Dermis blood vessel endothelial cell (primary cell): Measurements from ENCODE around the gene SHC4. TPM values are rescaled to one million over a fixed set of nuclear protein-coding genes. Genes with fewer than 3 reads are reported as not detected.
"Not testable (repeated sequence)": the region's sequence is repeated elsewhere in the genome, so short reads cannot be mapped to it uniquely, and the experiment has no call there.

Source experiments
- DNase-seq: peaks from one replicate; pipeline ENCODE4 v3.0.0; 2010
- total RNA-seq: library from RNA; depleted of rRNA; stranded (reverse); fragments of >200 nt; gene quantifications from 2 replicates; pipeline ENCODE4 v1.2.3, GENCODE V29; 2014

SHC4 gene, protein sequence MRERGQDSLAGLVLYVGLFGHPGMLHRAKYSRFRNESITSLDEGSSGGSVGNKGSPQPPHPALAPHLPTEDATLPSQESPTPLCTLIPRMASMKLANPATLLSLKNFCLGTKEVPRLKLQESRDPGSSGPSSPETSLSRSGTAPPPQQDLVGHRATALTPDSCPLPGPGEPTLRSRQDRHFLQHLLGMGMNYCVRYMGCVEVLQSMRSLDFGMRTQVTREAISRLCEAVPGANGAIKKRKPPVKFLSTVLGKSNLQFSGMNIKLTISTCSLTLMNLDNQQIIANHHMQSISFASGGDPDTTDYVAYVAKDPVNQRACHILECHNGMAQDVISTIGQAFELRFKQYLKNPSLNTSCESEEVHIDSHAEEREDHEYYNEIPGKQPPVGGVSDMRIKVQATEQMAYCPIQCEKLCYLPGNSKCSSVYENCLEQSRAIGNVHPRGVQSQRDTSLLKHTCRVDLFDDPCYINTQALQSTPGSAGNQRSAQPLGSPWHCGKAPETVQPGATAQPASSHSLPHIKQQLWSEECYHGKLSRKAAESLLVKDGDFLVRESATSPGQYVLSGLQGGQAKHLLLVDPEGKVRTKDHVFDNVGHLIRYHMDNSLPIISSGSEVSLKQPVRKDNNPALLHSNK
- total RNA-seq: 0.17 and 0.23 TPM in 2 replicates

DNA sequence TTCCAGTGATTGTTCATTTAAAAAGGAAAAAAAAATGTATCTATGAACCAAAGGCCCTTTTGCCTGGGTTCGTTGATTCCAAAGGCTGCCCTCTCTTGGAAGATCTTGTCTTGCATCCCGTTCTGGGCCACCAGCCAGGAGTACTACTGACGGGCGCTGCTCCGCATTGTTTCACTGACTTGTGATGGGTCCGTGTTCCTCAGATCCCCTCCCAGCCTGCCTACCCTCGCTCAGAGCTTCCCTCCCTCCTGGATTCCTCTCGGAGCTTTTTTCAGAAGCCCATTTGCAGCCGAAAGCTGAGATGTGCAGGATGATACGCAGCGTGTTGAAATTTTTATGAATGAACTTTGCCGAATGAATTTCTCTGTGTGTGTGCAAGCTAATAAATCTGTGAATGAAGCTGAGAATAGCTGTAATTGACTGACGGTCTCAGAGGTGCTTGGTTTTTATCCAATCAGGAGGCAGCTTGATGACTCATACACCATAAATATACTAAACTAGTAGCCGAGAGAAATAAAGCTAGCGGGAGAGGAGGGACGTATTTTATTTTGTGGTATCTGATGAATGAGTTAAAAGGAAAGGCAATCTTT, at the start of gene SHC4:
Gene SHC4 (minus strand): TSS at position 396 of the 590 bp plus-strand sequence. CDS start 904 bp downstream, outside the sequence.
- peak; percentile 82 for DNase-seq

DNA sequence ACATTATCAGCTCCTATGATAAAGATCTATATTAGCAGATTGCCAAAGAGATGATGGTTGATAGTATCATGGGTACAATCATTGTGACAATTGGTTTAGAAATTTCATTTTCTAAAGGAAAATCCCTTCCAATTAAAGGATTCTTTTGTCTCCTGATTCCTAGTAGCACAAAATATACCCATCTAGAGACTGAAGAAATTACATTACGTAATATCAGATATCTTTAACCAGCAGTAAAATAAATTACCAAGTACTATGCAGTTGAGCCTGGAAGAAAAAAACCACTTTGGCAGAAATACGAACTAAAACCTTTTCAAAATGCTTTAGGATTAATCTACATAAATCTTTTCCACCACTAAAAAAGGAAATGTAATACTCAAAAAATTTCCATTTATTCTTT, 35.6 kb upstream of the SHC4 start:
- DNase-seq: no peak

DNA sequence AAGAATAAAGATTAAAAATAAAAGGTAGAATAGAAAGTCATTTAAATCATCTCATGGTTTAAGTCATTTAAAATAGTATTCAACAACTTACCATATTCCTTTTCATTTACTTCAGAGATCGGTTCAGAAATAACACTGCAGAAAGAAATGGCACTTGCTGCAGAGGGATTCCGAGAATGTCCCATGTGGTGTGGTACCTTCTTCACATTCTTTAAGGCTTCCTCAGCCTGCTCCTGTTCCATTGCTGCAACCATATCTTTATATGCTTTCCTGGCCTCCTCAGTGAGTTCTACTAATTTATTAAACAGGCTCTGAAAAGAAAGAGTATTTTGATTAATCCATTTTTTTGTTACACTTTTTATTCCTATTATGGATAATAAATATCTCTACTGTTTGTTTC, 32.6 kb upstream of the SHC4 start:
- DNase-seq: no peak

DNA sequence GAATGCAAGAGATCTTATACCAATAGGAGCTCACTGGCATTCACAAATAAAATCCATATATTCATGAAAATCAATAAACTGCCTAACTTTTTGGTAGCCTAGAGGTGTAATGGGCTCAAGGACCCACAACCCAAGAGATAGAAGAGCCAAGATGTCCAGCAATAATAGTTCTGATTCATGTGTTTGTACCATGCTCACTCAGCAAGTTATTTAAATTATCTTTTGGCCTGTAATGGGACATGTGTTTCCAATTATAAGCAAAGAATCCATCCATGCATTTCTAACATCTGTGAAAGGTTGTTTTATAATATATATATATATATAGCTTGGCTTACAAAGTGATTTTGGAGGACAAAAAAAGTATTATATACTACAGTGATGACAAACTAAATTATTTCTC, 29.7 kb upstream of the SHC4 start:
- DNase-seq: no peak

DNA sequence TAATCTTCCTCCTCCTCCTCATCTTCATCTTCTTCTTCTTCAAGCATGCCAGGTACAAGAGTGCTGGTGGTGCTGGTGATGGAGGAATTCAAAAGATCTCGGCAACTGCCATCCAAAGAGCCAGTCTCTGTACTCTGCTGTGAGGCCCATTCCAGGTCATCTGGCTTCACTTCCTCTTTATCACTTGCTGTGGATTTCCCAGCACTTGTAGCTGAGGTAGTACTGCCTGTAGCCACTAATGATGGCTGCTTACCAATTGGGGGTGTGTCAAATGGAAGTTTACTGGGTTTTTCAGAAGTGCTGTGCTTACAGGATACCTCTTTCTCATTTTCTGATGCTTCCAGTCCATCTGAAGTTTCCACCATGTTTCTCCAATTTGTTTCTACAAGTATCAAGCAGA, 28.8 kb upstream of the SHC4 start:
- no peak for DNase-seq

DNA sequence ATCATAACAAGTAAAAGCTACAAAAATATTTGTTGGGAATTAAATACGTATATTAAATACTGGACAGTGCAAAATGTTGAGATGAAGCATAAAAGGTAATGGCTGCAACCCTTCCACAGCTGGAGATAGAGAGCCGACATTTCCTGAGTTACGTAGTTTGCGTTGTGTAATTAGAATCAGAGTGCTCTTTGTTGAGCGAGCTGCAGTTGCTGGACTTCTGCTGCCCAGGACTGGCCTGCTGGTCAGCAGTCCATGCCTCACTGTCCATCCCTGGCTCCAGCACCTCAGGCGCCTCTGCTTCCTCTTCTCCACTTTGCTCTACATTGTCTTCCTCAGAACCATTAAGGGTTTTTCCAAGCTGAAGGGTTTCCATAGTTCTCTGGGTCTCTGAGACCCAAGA, 28.4 kb upstream of the SHC4 start:
- DNase-seq: no peak

DNA sequence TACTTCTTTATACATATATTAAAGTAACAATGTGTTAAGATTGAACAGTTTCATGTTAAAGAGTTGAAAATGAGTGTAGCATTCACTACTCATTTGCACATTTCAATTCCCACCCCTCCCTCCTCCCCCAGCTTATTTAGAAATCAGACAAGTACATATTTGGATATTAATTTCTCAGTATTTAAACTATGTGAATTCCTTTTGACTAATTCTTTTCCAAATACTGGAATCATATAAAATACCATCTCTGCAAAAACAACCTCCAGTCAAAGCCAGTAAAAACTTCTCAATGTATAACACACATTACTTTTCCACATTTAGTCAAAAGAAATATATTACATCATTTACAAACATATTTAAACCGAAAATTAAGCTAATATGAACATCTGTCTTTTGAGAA, 25.5 kb upstream of the SHC4 start:
- DNase-seq: no peak

DNA sequence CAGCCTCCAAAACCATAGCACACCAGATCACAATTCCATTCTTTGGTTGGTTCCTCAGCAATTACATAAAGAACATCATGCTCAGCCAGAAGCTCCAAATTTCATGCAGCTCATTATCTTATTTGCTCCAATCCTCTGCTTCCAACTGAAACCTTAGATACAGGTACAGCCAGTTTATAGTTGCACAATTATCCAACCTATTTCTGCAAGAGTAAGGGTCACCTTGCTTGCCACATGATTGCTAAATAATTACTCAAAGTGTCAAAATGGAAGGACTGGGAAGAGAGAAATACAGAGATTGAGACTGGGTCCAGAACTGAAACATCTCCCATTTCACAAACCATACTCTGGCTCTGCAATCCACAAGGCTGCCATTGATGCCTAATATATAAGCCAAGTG, 23.4 kb upstream of the SHC4 start:
- DNase-seq: no peak

DNA sequence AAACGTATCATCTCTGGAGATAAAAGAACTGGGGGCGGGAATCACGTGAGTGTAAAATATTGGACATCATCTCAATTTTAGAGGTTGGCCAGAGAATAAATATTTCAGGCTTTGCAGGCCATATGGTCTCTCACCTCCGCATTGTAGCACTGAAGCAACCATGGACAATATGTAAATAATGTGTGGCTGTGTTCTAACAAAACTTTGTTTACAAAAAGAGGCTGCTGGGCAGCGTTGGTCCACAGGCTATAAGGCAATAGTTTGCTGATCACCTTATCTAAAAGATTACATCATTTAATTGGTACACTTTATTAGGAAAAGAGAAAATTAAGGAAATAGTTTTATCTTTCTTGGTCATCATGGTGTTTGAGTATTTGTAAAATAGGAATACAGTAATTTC, 22.5 kb upstream of the SHC4 start:
- no peak for DNase-seq

DNA sequence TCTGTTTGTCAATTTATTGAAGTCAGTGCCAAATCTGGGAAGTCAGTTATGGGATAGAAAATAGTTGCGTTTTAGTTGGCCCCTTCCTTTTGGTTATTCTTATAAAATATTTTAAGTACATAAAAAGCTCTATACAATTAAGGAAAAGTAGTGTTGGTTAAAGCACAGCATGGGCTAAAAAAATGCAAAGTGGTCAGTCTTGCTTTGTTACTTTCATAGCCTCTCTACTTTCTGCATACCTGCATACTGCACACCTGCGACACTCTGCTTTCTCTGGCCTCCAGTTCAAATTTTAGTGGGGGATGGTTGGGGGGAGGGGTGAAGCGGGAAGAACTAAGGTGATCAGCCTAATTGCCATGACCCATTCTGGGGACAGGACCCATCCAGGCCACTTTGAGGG, 21.8 kb upstream of the SHC4 start:
- DNase-seq: no peak

DNA sequence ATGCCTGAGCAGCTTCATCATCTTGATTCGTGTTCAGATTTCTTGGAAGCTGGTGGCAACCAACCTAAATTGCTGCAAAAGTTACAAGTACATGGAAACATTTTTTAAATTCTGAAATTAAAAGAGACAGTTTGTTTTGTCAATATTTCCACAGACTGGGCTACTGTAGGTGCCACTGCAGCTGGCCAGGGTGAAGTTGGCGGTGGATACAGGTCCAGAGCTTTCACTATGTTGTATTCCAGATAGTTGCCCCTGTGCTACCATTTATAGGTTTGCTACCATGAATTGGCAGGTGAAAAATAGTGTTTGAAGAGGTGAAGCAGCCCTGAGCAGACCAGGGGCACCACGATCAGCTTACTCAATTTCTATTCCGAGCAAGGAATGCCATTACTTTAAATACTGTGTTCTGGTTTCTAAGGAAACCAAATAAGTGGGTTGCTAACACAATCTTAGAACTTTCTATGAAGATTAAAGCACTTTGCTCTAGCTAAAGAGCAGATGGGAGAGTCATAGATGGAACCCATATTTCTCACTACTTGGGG, 21.2 kb upstream of the SHC4 start:
- DNase-seq: no peak

DNA sequence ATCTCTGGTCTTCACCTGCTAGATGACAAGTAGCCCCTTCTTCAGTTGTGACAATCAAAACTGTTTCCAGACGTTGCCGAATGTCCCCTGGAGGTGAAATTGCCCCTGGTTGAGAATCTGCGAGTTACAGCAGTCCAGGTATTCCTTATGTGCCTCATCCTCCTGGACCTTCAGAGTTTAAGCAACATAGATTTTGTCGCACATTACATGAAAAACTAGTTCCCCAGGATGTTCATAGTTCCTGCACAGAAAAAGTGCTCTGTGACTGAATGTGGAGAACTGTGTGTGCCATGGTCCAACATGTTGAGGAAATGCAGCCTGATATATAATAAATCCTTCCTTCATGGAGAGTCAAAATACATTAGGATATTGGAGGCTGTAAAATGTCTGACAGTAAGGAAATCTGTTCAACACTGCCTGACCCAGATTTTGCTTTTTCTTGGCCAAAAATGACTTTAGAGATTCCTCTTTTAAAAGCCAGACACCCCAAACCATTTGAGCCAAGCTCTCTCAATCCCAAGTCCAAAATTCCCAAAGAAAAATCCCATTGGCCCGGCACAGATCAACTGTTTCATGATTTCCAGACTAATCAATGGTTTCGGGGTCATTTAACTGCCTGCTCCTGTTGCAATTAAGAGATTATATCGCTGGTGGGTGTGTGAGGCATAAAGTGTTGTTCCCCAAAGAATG, 20.4 kb upstream of the SHC4 start:
- no peak for DNase-seq

DNA sequence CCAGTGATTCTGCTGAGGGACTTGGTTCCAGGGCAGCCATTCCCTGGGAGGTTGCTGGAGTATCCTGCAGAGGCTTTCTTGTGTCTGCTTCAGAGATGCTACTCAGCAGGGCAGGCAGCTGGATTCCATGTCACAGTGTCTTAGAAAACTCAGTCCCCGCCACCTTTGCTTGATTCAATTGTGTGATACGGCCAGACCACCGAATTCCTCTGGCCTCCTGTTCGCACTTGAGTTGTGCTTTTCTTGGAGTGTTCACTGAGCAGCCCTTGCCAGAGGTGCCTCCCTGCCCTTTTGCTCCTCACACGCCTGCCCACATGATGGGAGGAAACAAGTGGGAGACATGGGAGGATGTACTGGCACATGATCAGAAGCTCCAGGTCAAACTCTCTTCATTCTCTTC, 19.6 kb upstream of the SHC4 start:
- DNase-seq: no peak

DNA sequence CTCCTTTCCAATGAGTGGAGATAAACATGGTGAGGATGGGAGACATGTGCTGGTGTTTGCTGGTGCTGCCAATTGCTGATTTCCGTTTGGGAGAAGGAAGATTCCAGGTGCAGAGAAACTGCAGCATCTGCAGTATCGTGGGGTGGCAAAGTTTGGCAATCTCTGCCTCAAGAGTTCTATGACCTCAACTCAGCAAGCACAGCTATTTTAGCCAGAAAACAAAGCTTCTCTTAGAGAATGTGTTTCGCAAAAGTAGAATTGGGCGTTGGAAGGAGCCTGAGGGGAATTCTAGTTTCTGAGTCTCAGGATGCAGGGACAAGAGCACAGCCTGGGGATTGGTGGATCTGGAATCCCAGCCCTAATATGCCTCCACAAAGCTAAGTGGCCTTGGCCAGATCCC, 18.2 kb upstream of the SHC4 start:
- no peak for DNase-seq

DNA sequence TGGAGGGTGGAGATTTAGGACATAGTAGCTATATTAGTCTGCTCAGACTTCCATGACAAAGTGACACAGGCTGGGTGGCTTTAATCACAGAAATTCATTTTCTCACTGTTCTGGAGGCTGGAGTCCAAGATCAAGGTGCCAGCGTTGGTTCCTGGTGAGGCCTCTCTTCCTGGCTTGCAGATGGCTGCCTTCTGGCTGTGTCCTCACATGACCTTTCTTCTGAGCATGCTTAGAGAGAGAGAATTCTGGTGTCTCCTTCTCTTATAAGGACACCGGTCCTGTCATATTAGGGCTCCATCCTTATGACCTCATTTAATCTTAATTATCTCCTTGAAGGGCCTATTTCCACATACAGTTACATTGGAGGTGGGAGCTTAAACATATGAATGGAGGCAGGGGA, 14.9 kb upstream of the SHC4 start:
- no peak for DNase-seq

DNA sequence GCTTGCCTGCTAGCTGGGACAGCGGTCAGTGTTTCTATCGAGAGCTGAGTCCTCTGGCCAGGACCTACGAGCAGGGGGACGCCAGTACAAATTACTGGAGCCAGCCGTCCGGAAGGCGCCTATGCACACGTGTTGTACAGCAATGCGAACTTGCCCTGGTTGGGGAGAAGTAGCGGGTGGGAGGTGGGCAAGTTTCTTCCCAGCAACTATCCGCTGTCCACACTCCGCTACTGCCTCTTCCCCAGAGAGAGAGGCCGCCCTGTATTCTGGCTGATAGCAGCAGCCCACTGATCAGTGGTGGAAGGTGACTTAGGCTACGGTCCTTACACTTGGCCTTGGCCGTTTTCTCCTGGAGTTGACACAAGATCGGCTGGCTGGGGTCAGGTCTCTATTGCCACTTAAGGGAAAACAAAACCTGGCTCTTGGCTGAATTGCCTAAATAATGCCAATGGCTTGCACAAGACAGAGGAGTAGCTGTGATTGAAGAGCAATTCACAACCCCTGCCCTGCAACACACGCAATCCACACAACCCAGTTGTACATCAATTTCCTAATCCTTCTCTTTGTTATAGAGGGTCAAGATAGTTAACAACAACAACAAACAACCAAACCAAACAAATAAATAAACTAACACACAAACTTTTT, 12.8 kb upstream of the SHC4 start:
- no peak for DNase-seq

DNA sequence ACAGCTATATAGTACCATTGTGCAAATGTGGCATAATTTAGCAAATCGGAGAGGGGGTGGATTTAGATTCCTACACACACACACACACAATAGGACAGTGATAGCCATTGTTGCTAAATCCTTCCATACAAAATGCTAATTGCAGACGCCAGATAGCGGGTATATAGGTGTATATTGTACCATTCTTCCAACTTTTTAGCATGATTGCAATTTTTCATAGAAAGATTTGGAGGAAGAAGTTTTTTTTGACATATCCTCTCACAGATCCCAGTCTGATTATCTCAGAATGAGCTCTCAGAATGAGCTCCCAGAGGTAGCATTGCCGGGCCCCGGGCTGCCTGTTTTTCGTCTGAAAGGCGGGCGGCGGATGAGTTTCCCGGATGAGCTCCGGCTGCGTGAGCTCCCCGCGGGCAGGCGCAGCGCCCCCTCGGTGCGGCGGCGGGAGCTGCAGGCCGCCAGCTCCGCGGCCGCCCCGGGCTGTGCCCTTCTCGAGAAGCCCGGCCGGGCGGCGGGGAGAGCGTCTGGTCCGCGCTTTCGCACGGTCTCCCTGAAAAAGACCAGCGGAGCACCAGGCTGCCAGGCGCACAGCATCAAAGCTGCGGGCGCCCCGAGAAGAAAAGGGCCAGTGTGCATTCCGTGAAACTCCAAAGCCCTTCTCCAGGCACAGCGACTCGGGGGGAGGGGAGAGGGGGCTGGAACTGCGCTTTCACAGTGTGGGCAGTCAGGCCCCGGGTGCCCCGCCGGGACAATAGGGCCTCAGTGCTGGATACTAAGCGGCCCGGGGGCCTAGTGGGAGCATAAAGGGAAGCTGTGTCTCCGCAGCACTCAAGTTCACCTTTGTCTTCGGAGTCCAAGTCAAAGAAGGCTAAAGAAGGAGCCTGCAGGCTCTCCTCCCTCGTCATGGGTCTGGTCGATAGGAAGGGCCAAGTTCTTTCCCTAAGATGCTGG, 12.0 kb upstream of the SHC4 start:
- DNase-seq: peak; percentile 86

DNA sequence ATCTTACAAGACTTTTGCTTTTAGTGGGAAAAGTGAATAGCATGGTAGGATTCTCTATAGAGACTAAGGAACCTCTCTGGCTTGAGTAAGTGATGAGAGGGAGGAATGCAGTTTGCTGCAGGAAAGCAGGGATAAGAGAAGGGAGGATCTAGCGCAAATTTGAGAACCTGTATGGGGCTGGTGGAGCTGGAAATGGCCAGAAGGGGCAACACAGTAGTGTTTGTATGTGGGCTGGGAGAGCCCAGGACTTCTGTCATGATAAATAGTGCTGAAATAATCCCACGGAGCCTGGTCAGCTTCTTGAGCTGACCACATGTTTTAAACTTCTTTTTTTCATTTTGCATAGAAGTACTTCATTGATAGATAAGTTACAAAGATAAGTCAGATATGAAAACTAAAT, 11.2 kb upstream of the SHC4 start:
- DNase-seq: peak; percentile 17

DNA sequence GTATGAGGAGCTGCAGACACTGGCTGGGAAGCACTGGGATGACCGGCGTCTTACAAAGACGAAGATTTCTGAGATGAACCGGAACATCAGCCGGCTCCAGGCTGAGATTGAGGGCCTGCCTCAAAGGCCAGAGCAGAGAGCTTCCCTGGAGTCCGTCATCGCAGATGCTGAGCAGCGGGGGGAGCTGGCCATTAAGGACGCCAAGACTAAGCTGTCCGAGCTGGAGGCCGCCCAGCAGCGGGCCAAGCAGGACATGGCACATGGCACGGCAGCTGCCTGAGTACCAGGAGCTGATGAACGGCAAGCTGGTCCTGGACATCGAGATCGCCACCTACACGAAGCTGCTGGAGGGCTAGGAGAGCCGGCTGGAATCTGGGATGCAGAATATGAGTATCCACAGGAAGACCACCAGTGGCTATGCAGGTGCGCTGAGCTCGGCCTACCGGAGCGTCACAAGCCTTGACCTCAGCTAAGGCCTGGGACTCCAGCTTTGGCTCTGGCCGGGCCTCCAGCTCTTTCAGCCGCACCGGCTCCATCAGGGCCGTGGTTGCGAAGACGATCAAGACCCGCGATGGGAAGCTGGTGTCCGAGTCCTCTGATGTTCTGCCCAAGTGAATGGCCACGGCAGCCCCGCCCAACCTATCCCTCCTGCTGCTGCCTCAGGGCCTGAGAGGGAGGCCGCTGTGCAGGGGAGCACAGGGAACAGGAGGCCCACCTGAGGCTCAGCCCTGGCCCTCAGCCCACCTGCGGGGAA, 9.2 kb upstream of the SHC4 start:
- DNase-seq: no peak

DNA sequence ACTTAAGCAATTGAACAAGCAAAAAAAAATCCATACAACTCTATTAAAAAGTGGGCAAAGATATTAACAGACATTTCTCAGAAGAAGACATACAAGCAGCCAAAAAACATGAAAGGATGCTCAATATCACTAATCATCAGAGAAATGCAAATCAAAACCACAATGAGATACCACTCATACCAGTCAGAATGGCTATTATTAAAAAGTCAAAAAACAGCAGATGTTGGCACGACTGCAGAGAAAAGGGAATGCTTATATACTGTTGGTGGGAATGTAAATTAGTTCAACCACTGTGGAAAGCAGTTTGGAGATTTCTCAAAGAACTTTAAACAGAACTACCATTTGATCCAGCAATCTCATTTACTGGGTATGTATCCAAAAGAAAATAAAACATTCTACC, 7.2 kb upstream of the SHC4 start:
- DNase-seq: not testable (repeated sequence)

DNA sequence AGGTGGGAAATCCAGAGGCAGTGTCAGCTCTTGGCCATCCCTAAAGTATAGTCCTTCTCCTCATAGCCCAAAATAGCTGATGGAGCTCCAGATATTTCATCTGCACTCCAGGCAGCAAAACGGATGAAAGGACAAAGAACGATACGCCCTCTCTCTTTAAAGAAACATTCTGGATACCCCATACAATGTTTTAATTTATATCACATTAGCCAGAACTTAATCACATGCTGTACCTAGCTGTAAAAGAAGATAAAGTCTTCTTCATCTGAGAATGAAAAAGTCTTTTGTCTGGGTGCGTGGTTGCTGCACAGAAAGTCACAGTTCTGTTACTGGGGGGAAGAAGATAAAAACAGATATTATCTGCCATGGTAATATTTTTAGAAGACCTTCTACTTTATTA, 4.3 kb upstream of the SHC4 start:
- no peak for DNase-seq
